MM.1S (cell line): ENCODE measurements around the gene MTHFR.

Experiments used
- CTCF ChIP-seq: fragments of 300-600 bp; sonication (generic); IDR thresholded peaks from 2 replicates; pipeline ENCODE4 v1.5.1; 2016; ENCODE audit warnings: antibody characterized with exemption, low read length, mixed read lengths
- EZH2 ChIP-seq: fragments of 300-600 bp; sonication (generic); optimal IDR thresholded peaks from 2 replicates; pipeline ENCODE3; 2017; ENCODE audit warnings: low read depth, mild to moderate bottlenecking, antibody characterized with exemption, low read length, mixed read lengths
- EZH2phosphoT487 ChIP-seq: fragments of 300-600 bp; sonication (generic); IDR thresholded peaks from 2 replicates; pipeline ENCODE4 v1.6.1; 2018; ENCODE audit warnings: antibody characterized with exemption, low read length

DNA sequence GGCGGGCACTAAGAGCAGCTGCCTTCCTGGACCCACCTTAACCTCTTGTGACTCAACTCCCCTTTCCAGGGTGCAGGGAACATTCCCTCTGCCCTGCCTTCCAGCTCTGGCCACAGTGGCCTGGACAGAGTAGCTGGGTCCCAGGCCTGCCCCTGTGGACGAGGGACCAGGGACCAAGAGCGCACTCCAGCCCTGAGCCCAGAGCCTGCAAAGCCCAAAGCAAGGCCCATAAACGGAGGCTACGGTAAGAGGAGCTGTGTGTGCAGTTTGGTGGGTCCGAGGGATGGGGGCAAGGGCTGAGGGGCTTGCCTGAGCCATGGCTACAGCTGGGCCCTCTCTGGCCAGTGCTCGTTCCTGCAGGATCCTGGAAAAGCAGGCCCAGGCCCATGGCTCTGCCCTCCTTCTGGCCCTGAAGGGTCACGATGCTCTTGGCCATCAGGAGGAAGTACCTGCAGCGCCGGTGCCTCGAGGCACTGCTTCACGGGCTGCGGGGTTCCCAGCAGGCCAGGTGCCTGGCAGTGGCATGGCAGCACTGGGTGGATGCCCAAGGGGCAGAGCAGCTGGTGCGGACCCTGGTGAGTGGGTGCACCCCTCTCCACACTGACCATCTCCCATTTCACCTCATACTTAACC is 17.8 kb downstream of the MTHFR start:
- TF ChIP-seq CTCF (no peak), EZH2phosphoT487 (no peak), EZH2 (no peak)
